Muscle of back (tissue), 11 donors: ENCODE data around the gene USP27X. TPM values are rescaled to one million over a fixed set of nuclear protein-coding genes. Genes with fewer than 3 reads are reported as not detected.

Experiments
- DNase-seq, 3 donors: peaks; one replicate each; pipeline versions ENCODE4 v3.0.0 to v3.0.0-alpha.2; 2013
- polyA plus RNA-seq, 10 donors: library from polyadenylated mRNA; unstranded; fragments of 120-200 nt; gene quantifications; one replicate each; pipeline ENCODE4 v1.2.1, GENCODE V29; 2013; ENCODE audit not compliant: insufficient read length in 10 of 10

USP27X gene
- polyA plus RNA-seq, 10 donors = 2.0 to 4.0 (median 2.7) TPM

DNA sequence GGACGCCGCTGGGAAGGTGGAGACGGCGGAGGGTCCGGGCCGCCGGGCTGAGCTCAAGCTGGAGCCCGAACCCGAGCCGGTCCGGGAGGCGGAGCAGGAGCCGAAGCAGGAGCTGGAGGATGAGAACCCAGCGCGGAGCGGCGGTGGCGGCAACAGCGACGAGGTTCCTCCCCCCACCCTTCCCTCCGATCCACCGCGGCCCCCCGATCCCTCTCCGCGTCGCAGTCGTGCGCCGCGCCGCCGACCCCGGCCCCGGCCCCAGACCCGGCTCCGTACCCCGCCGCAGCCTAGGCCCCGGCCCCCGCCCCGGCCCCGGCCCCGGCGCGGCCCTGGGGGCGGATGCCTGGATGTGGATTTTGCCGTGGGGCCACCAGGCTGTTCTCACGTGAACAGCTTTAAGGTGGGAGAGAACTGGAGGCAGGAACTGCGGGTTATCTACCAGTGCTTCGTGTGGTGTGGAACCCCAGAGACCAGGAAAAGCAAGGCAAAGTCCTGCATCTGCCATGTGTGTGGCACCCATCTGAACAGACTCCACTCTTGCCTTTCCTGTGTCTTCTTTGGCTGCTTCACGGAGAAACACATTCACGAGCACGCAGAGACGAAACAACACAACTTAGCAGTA lies 483 bp downstream of the USP27X start:
- DNase-seq = peak in 2 of 3 donors; percentile 10 to 19

DNA sequence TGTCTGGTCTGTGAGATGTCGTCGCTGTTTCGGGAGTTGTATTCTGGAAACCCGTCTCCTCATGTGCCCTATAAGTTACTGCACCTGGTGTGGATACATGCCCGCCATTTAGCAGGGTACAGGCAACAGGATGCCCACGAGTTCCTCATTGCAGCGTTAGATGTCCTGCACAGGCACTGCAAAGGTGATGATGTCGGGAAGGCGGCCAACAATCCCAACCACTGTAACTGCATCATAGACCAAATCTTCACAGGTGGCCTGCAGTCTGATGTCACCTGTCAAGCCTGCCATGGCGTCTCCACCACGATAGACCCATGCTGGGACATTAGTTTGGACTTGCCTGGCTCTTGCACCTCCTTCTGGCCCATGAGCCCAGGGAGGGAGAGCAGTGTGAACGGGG lies 1.4 kb downstream of the USP27X start:
- no peak for DNase-seq

DNA sequence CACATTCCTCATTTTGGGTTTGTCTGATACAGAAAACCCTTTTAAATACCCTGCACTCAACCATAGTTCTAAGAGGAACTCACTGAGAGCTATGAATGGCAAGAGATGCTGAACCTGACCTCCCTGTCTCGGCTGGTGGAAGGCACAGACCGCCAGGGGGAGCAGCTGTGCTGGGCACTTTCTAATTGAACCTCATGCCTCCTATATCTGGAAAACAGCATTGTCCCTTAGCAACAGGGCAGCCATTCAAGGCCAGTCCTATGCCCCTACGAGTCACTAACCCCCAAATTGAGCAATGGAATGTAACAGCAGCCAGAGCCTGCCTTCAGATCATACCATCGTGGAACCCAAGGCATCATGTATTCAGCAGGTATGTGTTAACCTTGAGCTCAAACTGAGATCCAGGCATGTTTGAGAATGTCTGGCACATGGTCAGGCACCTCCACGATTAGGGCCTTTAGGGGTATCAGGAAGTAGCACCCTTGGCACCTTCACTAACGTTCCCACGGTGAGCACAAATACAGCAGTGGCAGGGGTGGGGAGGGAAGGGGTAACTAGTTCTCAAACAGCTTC lies 5.1 kb downstream of the USP27X start:
- DNase-seq = peak; percentile 12 to 39 (median 23)

DNA sequence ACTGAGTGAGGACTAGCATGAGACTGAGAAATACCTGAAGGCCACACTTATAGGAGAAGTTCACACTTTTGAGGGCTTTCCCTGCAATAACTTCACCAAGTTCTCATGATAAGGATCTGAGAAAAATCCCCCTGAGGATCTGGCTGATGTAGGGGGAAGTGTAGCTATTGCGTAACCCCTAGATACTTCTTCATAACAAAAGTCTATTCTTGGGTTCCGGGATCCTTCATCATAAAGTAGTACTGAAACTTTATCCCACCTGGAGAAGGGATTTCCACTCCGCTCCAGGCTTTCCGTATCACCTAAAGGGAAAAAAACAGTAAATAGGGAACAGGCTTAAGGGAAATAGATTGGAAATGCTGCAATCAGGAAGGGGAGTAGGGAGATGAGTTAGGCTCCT lies 13.3 kb downstream of the USP27X start:
- no peak for DNase-seq

DNA sequence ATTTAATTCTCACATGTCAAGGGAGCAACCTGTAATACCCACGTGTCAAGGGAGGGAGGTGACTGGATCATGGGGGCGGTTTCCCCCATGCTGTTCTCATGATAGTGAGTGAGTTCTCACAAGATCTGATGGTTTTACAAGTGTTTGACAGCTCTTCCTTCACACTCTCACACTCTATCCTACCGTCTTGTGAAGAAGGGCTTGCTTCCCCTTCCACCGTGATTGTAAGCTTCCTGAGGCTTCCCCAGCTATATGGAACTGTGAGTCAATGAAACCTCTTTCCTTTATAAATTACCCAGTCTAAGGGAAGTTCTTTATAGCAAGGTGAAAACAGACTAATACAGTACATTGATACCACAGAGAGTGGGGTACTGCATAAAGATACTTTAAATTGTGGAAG lies 17.7 kb downstream of the USP27X start:
- DNase-seq = no peak

DNA sequence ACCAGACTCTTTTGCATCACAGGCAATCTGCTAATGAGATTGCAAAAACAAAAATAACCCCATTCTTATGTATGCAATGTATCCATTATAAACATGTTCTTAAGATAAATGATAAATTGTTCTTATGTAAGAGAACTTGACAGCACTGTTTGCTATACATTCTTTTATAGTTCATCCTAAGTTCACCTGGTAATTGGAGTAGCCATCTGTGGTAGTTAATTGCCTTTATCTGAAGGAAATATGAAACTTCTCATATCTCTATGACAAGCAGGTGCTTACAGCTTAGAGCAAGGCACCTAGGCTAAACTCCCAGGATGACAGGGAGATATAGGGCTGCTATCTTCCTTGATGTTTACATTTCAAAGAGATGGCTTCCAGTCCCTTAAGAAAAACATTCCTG lies 21.8 kb downstream of the USP27X start:
- DNase-seq = no peak

DNA sequence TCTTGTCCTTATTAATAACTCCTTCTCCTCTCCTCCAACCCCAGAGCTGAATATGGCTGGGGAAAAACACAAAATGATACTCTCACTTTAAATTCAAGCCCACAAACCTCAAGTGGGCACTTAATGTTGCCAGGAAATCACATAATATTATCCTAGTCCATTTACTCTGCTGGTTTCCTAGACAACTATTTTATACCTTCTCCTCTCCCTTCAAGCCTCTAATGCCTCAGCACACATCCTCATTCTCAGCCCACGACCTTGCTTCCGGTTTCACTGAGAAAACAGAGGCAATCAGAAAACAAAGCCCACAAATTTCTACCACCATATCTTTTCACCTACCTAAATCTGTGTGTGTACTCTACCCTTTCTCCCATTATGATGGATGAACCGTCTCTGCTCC lies 31.1 kb downstream of the USP27X start:
- DNase-seq = no peak

DNA sequence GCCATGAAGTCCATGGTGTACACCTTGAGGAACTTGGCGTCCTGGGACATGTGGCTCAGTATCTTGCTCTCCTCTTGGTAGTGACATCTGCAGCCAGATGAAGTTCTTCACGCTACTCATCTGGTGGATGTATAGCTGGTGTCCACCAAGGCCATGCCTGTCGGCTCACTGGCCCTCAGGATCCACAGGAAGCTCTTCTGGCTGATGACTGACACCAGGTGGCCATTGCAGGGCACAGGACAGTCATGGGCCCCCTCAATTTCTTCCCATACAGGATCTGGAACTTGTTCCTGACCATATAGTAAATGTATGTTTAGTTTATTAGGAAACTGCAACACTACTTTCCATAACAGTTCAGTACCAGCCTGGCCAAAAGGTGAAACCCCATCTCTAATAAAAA lies 32.8 kb downstream of the USP27X start:
- DNase-seq = no peak

DNA sequence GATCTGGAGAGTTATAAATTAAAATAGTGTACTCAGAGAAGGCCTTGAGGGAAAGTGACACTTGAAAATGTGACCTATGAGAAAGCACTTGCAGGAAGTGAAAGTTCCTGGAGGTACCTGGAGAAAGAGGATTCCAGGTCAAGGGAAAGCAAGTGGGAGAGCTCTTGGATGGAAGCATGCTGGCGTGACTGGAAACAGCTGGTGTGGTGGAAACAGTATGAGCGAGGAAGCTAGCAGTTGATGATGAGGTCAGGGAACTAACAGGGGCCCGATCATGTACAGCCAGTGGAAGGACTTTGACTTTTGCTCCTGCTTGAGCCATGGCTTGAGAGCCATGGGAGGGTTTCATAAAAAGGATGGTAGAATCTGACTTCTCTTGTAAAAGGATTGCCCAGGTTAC lies 33.6 kb downstream of the USP27X start:
- no peak for DNase-seq

DNA sequence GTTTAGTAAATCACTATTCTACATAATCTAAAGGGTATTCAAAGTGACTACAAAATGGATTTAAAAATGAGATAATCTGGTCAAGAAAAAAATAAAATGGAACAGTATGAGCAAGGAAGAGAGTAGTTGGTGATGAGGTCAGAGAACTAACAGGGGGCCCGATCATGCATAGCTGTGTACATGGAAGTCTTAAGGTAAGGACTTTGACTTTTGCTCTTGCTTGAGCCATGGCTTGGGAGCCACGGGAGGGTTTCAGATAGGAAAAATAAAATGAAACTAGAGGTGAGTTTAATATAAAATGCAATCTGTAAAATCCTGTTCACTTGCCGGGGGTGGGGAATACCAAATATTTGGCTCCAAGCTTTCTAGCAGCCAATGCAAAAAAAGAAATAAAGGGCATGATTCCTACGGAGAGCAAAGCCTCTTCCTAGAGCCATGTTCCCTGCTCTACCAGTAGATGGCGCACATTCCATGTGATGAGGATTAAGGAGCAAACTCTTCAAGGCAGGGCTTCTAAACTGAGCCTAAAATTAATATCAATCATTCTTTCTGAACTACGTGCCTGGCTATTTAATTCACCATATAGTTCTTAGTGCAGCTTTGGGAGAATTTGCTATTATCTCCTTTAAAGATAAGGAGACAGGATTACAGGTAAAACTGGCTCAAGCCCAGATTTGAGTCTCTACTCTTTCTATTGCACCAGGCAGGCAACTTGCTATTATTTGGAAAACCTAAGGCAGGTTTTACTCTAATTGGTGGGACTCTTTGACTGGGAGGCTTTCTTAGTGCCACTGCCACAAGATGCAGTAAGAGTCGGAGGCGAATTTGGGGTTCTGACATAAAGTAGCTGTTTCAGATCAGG lies 36.3 kb downstream of the USP27X start:
- DNase-seq = peak; percentile 41 to 65 (median 57)

DNA sequence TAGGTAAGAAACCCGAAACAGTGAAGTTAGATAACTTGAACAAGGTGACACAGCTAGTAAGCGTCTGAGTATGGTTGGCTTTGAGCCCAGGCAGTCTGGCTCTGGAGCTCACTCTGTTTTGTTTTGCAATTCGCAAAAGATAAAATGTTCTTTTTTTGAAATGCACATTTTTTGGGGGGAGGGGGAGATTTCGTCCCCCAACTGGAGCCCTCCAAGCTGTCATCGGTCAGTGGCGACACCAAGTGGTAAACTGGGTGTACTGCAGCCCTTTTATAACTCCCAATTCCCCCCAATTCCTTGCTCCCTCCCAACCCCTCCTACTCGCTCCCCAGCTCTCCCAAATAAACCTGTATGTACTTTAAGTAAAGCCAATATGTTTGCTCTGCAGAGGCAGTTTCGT lies 40.3 kb downstream of the USP27X start:
- DNase-seq = peak; percentile 21 to 63 (median 29)

DNA sequence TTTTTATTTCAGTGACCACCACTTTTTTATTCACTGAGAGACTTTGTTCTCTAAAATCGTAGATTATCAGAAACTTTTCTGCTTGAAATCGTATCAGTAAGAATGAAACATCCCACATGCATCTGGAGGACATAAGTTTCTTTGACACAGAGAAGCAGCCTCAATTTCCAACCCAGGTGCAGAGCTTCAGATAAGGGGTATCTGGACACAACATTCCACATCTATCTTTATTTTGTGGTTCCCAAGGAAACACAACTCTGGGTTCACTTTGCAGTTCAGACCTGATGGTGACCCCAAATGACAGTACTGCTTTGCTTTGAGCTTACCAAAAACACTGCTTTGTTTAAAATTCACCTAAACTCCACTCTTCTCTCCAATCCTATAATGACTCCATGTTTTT lies 41.8 kb downstream of the USP27X start:
- DNase-seq = no peak

DNA sequence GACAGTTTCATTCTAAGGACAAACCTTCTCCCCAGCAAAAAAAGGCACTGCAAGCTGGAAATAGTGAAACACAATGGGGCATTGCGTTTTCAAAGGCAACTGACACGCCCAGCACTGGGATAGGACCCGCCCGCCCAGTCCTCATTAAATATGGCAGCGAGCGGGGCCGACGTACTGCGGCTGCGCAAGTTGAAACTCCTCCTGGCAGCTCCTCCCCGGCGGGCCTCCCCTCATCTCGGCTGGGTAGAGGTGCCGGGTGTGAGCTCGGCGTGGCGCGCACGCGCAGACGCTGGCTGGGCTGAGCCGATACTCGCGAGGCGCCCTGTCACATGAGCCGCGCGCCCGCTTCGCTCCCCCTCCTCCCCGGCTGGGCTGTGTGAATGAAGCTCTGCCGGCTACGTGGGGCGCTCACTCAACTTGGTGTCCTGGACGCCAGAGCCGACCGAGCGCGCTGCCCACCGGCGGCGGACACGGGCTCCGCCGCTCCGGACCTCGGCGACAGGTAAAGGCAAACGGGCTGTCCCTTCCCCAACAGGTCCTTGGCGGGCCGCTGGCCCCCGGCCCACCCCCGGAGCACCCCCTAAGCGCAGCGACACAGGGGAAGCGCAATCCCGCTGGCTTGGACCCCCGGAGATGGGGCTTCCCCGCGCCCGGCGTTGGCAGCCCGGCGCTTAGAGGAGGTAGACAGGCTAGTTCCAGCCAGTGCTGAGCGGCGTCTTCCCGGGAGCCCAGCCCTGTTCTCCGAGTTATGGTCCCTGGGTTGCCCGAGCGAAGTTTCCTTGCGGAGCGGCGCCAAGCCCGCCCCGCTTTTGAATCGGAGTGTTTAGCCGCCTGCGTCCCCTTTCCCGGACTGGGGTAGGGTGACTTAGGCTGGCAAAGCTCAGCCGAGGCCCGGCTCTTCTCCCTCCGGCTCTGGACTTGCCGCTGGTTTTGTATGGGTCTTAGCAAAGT lies 43.3 kb downstream of the USP27X start, which contains the start of gene CLCN5:
TSS of gene CLCN5 (plus strand) at position 306 of the 951 bp plus-strand sequence. CDS start 2,703 bp downstream, outside the sequence.
- peak; percentile 95 to 98 (median 97) for DNase-seq

DNA sequence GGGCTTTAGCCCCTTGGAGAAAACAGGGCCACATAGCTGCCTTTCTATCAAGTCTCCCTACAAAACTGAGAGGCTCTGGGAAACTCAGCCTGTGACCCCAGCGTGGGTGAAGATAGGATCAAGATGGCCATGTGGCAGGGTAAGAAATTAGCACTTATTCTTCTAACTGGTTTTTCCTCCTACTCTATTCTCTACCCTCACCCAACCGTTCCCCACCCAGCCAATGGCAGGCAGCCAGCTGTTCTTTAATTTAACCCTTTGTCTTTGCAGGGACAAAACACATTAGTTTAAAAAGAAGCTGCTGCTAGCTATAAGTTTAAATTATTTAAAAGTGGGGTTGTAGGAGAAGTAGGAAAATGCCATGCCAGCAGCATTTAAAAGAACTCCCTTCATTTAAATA lies 45.9 kb downstream of the USP27X start:
- peak in 1 of 3 donors; percentile 22 for DNase-seq

DNA sequence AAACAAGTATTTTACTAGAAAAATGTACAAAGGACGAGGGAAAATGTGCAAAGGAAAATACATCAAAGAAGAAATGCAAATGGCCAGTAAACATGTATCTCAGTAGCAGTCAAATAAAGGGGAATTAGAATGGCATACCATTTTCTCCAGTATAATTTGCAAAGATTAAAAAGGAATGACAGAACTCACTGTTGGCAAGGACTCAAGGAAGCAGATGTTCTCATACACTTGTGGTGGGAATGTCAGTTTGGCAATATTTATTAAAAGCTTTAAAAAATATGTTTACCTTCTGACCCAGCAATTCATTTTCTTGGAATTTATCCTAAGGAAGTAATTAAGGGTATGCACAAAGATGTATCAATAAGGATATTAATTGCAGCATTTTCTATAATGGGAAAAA lies 50.8 kb downstream of the USP27X start:
- DNase-seq = peak in 2 of 3 donors; percentile 38 to 63

Other genes starting within 250 kb of the USP27X start
- not detected for gene PAGE1, start 183.5 kb upstream of the USP27X start, polyA plus RNA-seq
- gene PAGE4, start 50.2 kb upstream of the USP27X start, polyA plus RNA-seq = under 1 TPM in 1 of 10 donors, not detected in 9; 0.42 TPM
- 100 to 1,000 TPM in 3 of 10 donors, 10 to 100 TPM in 7; 56.1 to 128 (median 88.5) TPM for gene CLCN5, start 43.1 kb downstream of the USP27X start, polyA plus RNA-seq